Neuronal stem cell (in vitro differentiated cells): ENCODE results near the gene CALHM6.

Experiments used
- DNase-seq: peaks from one replicate; pipeline ENCODE4 v3.0.0-alpha.2; 2013; ENCODE audit warnings: low spot score
- H2AFZ ChIP-seq: one replicate; pipeline ENCODE4 v1.6.1; 2013; ENCODE audit warnings: mild to moderate bottlenecking, low read length, inconsistent platforms
- H2AK5ac ChIP-seq: 2 replicates; pipeline ENCODE4 v1.6.1; 2013; ENCODE audit warnings: low read depth, mild to moderate bottlenecking, inconsistent platforms, low read length, moderate library complexity, mixed read lengths
- H2BK120ac ChIP-seq: 2 replicates; pipeline ENCODE4 v1.6.1; 2013; ENCODE audit warnings: low read depth, mild to moderate bottlenecking, inconsistent platforms, low read length, moderate library complexity, mixed read lengths
- H2BK12ac ChIP-seq: one replicate; pipeline ENCODE4 v1.6.1; 2013; ENCODE audit warnings: low read length, inconsistent platforms
- H2BK15ac ChIP-seq: 2 replicates; pipeline ENCODE4 v1.6.1; 2013; ENCODE audit warnings: mild to moderate bottlenecking, low read length, inconsistent platforms, mixed read lengths
- H2BK5ac ChIP-seq: one replicate; pipeline ENCODE4 v1.6.1; 2013; ENCODE audit warnings: inconsistent platforms, mild to moderate bottlenecking, low read length, moderate library complexity
- H3K14ac ChIP-seq: one replicate; pipeline ENCODE4 v1.6.1; 2013; ENCODE audit warnings: low read length, inconsistent platforms
- H3K18ac ChIP-seq: 2 replicates; pipeline ENCODE4 v1.6.1; 2013; ENCODE audit warnings: low read length, inconsistent platforms
- H3K23ac ChIP-seq: 2 replicates; pipeline ENCODE4 v1.6.1; 2013; ENCODE audit warnings: low read depth, mild to moderate bottlenecking, mixed read lengths, low read length, inconsistent platforms; ENCODE audit not compliant: poor library complexity
- H3K27ac ChIP-seq: replicated peaks from 3 replicates; pipeline ENCODE4 v1.5.1; 2013; ENCODE audit warnings: low read length, inconsistent platforms
- H3K27me3 ChIP-seq, 3 experiments: 2 replicates each; pipeline ENCODE4 v1.6.1; 2013; ENCODE audit warnings: low read length in 3 of 3, mild to moderate bottlenecking in 2 of 3, inconsistent platforms in 1 of 3, low read depth in 1 of 3, mixed read lengths in 1 of 3, moderate library complexity in 1 of 3; ENCODE audit not compliant: control insufficient read depth in 3 of 3, insufficient read depth in 3 of 3
- H3K36me3 ChIP-seq, 2 donors: replicated peaks in 1 of 2; 2 replicates each; pipeline ENCODE4 v1.6.1; 2013; ENCODE audit warnings: low read length in 2 of 2; ENCODE audit not compliant: control insufficient read depth in 2 of 2, insufficient read depth in 2 of 2
- H3K4ac ChIP-seq: 2 replicates; pipeline ENCODE4 v1.6.1; 2013; ENCODE audit warnings: inconsistent platforms, mild to moderate bottlenecking, low read length, moderate library complexity
- H3K4me1 ChIP-seq, 2 donors: 1 replicate in 1 of 2; 2 replicates in 1 of 2; pipeline ENCODE4 v1.6.1; 2013; ENCODE audit warnings: low read length in 2 of 2, low read depth in 1 of 2; ENCODE audit not compliant: control insufficient read depth in 2 of 2, insufficient read depth in 1 of 2
- H3K4me2 ChIP-seq: one replicate; pipeline ENCODE4 v1.6.1; 2013; ENCODE audit warnings: mild to moderate bottlenecking, low read length, inconsistent platforms; ENCODE audit not compliant: insufficient read depth, poor library complexity, severe bottlenecking
- H3K4me3 ChIP-seq, 2 donors: 2 replicates each; pipeline ENCODE4 v1.5.1; 2013; ENCODE audit warnings: low read length in 2 of 2, mild to moderate bottlenecking in 2 of 2, inconsistent platforms in 1 of 2, moderate library complexity in 1 of 2
- H3K79me1 ChIP-seq: one replicate; pipeline ENCODE4 v1.6.1; 2013; ENCODE audit warnings: low read depth, mild to moderate bottlenecking, inconsistent platforms, low read length, moderate library complexity
- H3K9ac ChIP-seq: one replicate; pipeline ENCODE4 v1.6.1; 2013; ENCODE audit warnings: mild to moderate bottlenecking, low read depth, low read length, inconsistent platforms; ENCODE audit not compliant: poor library complexity
- H3K9me3 ChIP-seq, 2 donors: replicated peaks in 1 of 2; 2 replicates each; pipeline versions ENCODE3 to v1.6.1; 2013; ENCODE audit warnings: low read length in 2 of 2, mild to moderate bottlenecking in 2 of 2, inconsistent platforms in 1 of 2, low read depth in 1 of 2, mixed read lengths in 1 of 2, moderate library complexity in 1 of 2; ENCODE audit not compliant: control insufficient read depth in 2 of 2, insufficient read depth in 1 of 2
- H4K8ac ChIP-seq: one replicate; pipeline ENCODE4 v1.6.1; 2013; ENCODE audit warnings: low read depth, mild to moderate bottlenecking, inconsistent platforms, low read length, moderate library complexity
- H4K91ac ChIP-seq: one replicate; pipeline ENCODE4 v1.6.1; 2013; ENCODE audit warnings: low read length, low read depth, mild to moderate bottlenecking, inconsistent platforms; ENCODE audit not compliant: poor library complexity
- WGBS, 2 donors: extraction: QIAGEN DNeasy Blood & Tissue Kit; methylation state at CpG; one replicate each; pipeline ENCODE4 v1.1.7; 2013; ENCODE audit warnings: missing lambda C conversion rate in 2 of 2, mixed read lengths in 1 of 2; ENCODE audit not compliant: insufficient read length in 2 of 2, insufficient replicate concordance in 1 of 2; ENCODE audit errors: extremely low coverage in 2 of 2; 5-methylcytosine and 5-hydroxymethylcytosine counted together

The CALHM6 gene

GRCh38 chr6:116419069-116419786 lies 41.9 kb upstream of the CALHM6 start:
- no peak overlapping the region for H3K14ac ChIP-seq
- no peaks in the 10 kb centered on the region for H3K36me3 ChIP-seq
- H4K91ac ChIP-seq = no peak overlapping the region
- H3K79me1 ChIP-seq = no peaks in the 10 kb centered on the region
- H2BK120ac ChIP-seq = no peak overlapping the region
- H3K23ac ChIP-seq = no peak overlapping the region
- no peak overlapping the region for H2BK15ac ChIP-seq
- no peak overlapping the region for H3K9ac ChIP-seq
- peaks cover 0 to 12% of the 10 kb centered on the region in 2 donors for H3K9me3 ChIP-seq
- no peak overlapping the region for H3K27ac ChIP-seq
- no peak overlapping the region for H2BK5ac ChIP-seq
- no peak overlapping the region for H2BK12ac ChIP-seq
- H3K18ac ChIP-seq = no peak overlapping the region
- no peak overlapping the region for H3K4me3 ChIP-seq
- no peak overlapping the region for H2AK5ac ChIP-seq
- no peak overlapping the region for H2AFZ ChIP-seq
- H4K8ac ChIP-seq = no peak overlapping the region
- no peak for DNase-seq
- peaks cover 0 to 3% of the 10 kb centered on the region in 2 donors for H3K4me1 ChIP-seq
- no peak overlapping the region for H3K4ac ChIP-seq
- no peaks in the 10 kb centered on the region for H3K27me3 ChIP-seq
- no peak overlapping the region for H3K4me2 ChIP-seq
- WGBS, 2 donors = no CpG with 5 or more reads among the region's 2 CpGs

GRCh38 chr6:116420341-116420740 lies 40.8 kb upstream of the CALHM6 start:
- no peak overlapping the region for H3K14ac ChIP-seq
- no peak overlapping the region for H2BK120ac ChIP-seq
- no peaks in the 10 kb centered on the region for H3K27me3 ChIP-seq
- H3K4me1 ChIP-seq = peaks cover 0 to 3% of the 10 kb centered on the region in 2 donors
- no peak overlapping the region for H3K27ac ChIP-seq
- H3K4me2 ChIP-seq = no peak overlapping the region
- DNase-seq = no peak
- no peak overlapping the region for H3K4ac ChIP-seq
- no peak overlapping the region for H2BK5ac ChIP-seq
- H2AFZ ChIP-seq = no peak overlapping the region
- H3K23ac ChIP-seq = no peak overlapping the region
- H3K36me3 ChIP-seq = no peaks in the 10 kb centered on the region
- no peak overlapping the region for H2AK5ac ChIP-seq
- peaks cover 0 to 8% of the 10 kb centered on the region in 2 donors for H3K9me3 ChIP-seq
- WGBS, 2 donors = no CpG with 5 or more reads among the region's 5 CpGs
- H3K79me1 ChIP-seq = no peaks in the 10 kb centered on the region
- no peak overlapping the region for H2BK15ac ChIP-seq
- H2BK12ac ChIP-seq = no peak overlapping the region
- no peak overlapping the region for H4K91ac ChIP-seq
- H3K9ac ChIP-seq = no peak overlapping the region
- no peak overlapping the region for H3K4me3 ChIP-seq
- no peak overlapping the region for H4K8ac ChIP-seq
- no peak overlapping the region for H3K18ac ChIP-seq

GRCh38 chr6:116422238-116422637 lies 38.9 kb upstream of the CALHM6 start:
- Histone ChIP-seq H3K23ac (no peak overlapping the region), H3K9ac (no peak overlapping the region), H4K8ac (no peak overlapping the region), H3K27ac (no peak overlapping the region), H3K14ac (no peak overlapping the region), H2BK5ac (no peak overlapping the region), H3K79me1 (no peaks in the 10 kb centered on the region), H3K36me3 (peaks cover 4 to 12% of the 10 kb centered on the region in 2 donors), H3K4me2 (no peak overlapping the region), H2BK120ac (no peak overlapping the region), H4K91ac (no peak overlapping the region), H3K4ac (no peak overlapping the region), H3K4me3 (no peak overlapping the region), H2BK15ac (no peak overlapping the region), H2AFZ (no peak overlapping the region), H3K9me3 (peaks cover 0 to 8% of the 10 kb centered on the region in 2 donors), H2AK5ac (no peak overlapping the region), H3K27me3 (no peaks in the 10 kb centered on the region), H3K4me1 (no peaks in the 10 kb centered on the region), H2BK12ac (no peak overlapping the region), H3K18ac (no peak overlapping the region)
- whole genome bisulfite sequencing, 2 donors = no CpG with 5 or more reads among the region's 3 CpGs
- no peak for DNase-seq

- WGBS, 2 donors = no CpG with 5 or more reads among the region's 1 CpG
- Histone ChIP-seq H3K27ac (no peak overlapping the region), H4K8ac (no peak overlapping the region), H4K91ac (no peak overlapping the region), H3K4me1 (no peaks in the 10 kb centered on the region), H3K18ac (no peak overlapping the region), H2AFZ (no peak overlapping the region), H3K4ac (no peak overlapping the region), H3K14ac (no peak overlapping the region), H2AK5ac (no peak overlapping the region), H2BK5ac (no peak overlapping the region), H3K23ac (no peak overlapping the region), H3K27me3 (no peaks in the 10 kb centered on the region), H3K4me3 (no peak overlapping the region), H2BK15ac (no peak overlapping the region), H3K9me3 (peaks cover 0 to 3% of the 10 kb centered on the region in 2 donors), H3K79me1 (no peaks in the 10 kb centered on the region), H2BK12ac (no peak overlapping the region), H2BK120ac (no peak overlapping the region), H3K9ac (no peak overlapping the region), H3K36me3 (peaks cover 4 to 30% of the 10 kb centered on the region in 2 donors), H3K4me2 (no peak overlapping the region)
- no peak for DNase-seq
Observed at GRCh38 chr6:116424001-116424400, 37.2 kb upstream of the CALHM6 start.
